SW 1271 (cell line): Measurements from ENCODE around the gene MRPL4.

Experiments
- DNase-seq, 2 experiments: peaks; one replicate each; lab custom pipeline; 2025; lab: John Stamatoyannopoulos, UW

The MRPL4 gene

GRCh38 chr19:10288662-10289166, 36.7 kb downstream of the MRPL4 start:
- DNase-seq: peak; percentile 42 to 73

- DNase-seq: peak; percentile 64 to 80
Measured at GRCh38 chr19:10289167-10289835, 37.3 kb downstream of the MRPL4 start.

GRCh38 chr19:10289836-10290356, 37.9 kb downstream of the MRPL4 start, which contains the start of gene ICAM5:
TSS of gene ICAM5 (plus strand) at chr19:10289952. CDS start at chr19:10290044, 92 bp downstream.
- no peak for DNase-seq

- peak in 1 of 2 experiments; percentile 43 for DNase-seq
Measured at GRCh38 chr19:10290357-10290875, 38.4 kb downstream of the MRPL4 start.

- peak in 1 of 2 experiments; percentile 69 for DNase-seq
Measured at GRCh38 chr19:10290876-10291553, 39.0 kb downstream of the MRPL4 start.

GRCh38 chr19:10291554-10292205, 39.7 kb downstream of the MRPL4 start:
- no peak for DNase-seq

- no peak for DNase-seq
Measured at GRCh38 chr19:10292206-10292788, 40.3 kb downstream of the MRPL4 start.

- DNase-seq: no peak
Measured at GRCh38 chr19:10292789-10293636, 41.0 kb downstream of the MRPL4 start.

- DNase-seq: no peak
Measured at GRCh38 chr19:10293637-10294367, 41.8 kb downstream of the MRPL4 start.

GRCh38 chr19:10294368-10294697, 42.3 kb downstream of the MRPL4 start:
- DNase-seq: no peak

GRCh38 chr19:10295305-10295846, 43.4 kb downstream of the MRPL4 start:
- DNase-seq: no peak

- no peak for DNase-seq
Measured at GRCh38 chr19:10295847-10296591, 44.0 kb downstream of the MRPL4 start.

GRCh38 chr19:10299545-10300458, 47.8 kb downstream of the MRPL4 start:
- no peak for DNase-seq

GRCh38 chr19:10305139-10305806, 53.3 kb downstream of the MRPL4 start:
- no peak for DNase-seq

- DNase-seq: no peak
Measured at GRCh38 chr19:10306327-10306726, 54.3 kb downstream of the MRPL4 start.

GRCh38 chr19:10309423-10309822, 57.4 kb downstream of the MRPL4 start, which contains the start of gene ZGLP1:
TSS of gene ZGLP1 (minus strand) at chr19:10309815.
- DNase-seq: no peak
